Neural cell (in vitro differentiated cells): ENCODE measurements around the gene CYP1A2. TPM values are rescaled to one million over a fixed set of nuclear protein-coding genes. Genes with fewer than 3 reads are reported as not detected.

Experiments
- H2AFZ ChIP-seq: fragments of 200-600, 300-800 bp; sonication (generic), shearing (Covaris generic); 2 replicates; pipeline ENCODE4 v1.6.0; 2014; ENCODE audit warnings: low read depth, mild to moderate bottlenecking, antibody characterized with exemption, low read length, moderate library complexity
- H3F3A ChIP-seq: fragments of 200-600 bp; shearing (Covaris generic); 2 replicates; pipeline ENCODE4 v1.6.1; 2016; ENCODE audit warnings: mild to moderate bottlenecking, moderate library complexity, mixed read lengths, antibody characterized with exemption, low read length; ENCODE audit not compliant: insufficient read depth, poor library complexity, severe bottlenecking
- H3K27ac ChIP-seq: fragments of 200-600, 300-800 bp; sonication (generic), shearing (Covaris generic); 2 replicates; pipeline ENCODE4 v1.5.1; 2014; ENCODE audit warnings: mild to moderate bottlenecking, low read length, moderate library complexity
- H3K27me3 ChIP-seq: fragments of 300-800, 200-600 bp; sonication (generic), shearing (Covaris generic); 2 replicates; pipeline ENCODE4 v1.6.0; 2014; ENCODE audit warnings: mild to moderate bottlenecking, low read depth, low read length, moderate library complexity; ENCODE audit not compliant: insufficient read depth
- H3K36me3 ChIP-seq: fragments of 300-800, 200-600 bp; sonication (generic), shearing (Covaris generic); 2 replicates; pipeline ENCODE4 v1.5.1; 2014; ENCODE audit warnings: mild to moderate bottlenecking, antibody characterized with exemption, low read length, moderate library complexity; ENCODE audit not compliant: insufficient read depth
- H3K4me2 ChIP-seq: fragments of 300-800, 200-600 bp; sonication (generic), shearing (Covaris generic); 2 replicates; pipeline ENCODE4 v1.6.0; 2014; ENCODE audit warnings: mild to moderate bottlenecking, low read length
- H3K4me3 ChIP-seq: fragments of 300-800, 200-600 bp; sonication (generic), shearing (Covaris generic); 2 replicates; pipeline ENCODE4 v1.5.1; 2014; ENCODE audit warnings: mild to moderate bottlenecking, low read length, moderate library complexity
- H3K79me2 ChIP-seq: fragments of 200-600 bp; shearing (Covaris generic); replicated peaks from 2 replicates; pipeline ENCODE4 v1.6.0; 2014; ENCODE audit warnings: mild to moderate bottlenecking, low read length, moderate library complexity; ENCODE audit not compliant: insufficient read depth
- H3K9ac ChIP-seq: fragments of 300-800, 200-600 bp; sonication (generic), shearing (Covaris generic); 2 replicates; pipeline ENCODE4 v1.6.1; 2016; ENCODE audit warnings: mild to moderate bottlenecking, low read length, mixed read lengths
- H3K9me2 ChIP-seq: fragments of 200-600 bp; shearing (Covaris generic); 2 replicates; pipeline ENCODE4 v1.6.1; 2016; ENCODE audit warnings: mild to moderate bottlenecking, low read length, mixed read lengths; ENCODE audit not compliant: insufficient read depth
- H3K9me3 ChIP-seq: fragments of 200-600, 300-800 bp; sonication (generic), shearing (Covaris generic); 2 replicates; pipeline ENCODE4 v1.6.1; 2016; ENCODE audit warnings: mild to moderate bottlenecking, mixed run types, low read length, moderate library complexity, mixed read lengths
- H4K20me1 ChIP-seq: fragments of 200-600 bp; shearing (Covaris generic); 2 replicates; pipeline ENCODE4 v1.6.1; 2016; ENCODE audit warnings: mild to moderate bottlenecking, mixed run types; ENCODE audit not compliant: insufficient read depth
- CTCF ChIP-seq: fragments of 450-650 bp; IDR thresholded peaks from 2 replicates; pipeline ENCODE4 v1.5.1; 2014; ENCODE audit warnings: antibody characterized with exemption, mild to moderate bottlenecking, moderate library complexity; ENCODE audit not compliant: poor library complexity, severe bottlenecking
- EP300 ChIP-seq: fragments of 450-650 bp; conservative IDR thresholded peaks from 2 replicates; pipeline ENCODE4 v1.6.1; 2014; ENCODE audit warnings: antibody characterized with exemption, mild to moderate bottlenecking, moderate library complexity; ENCODE audit not compliant: poor library complexity, severe bottlenecking
- EZH2 ChIP-seq: fragments of 200-600, 300-800 bp; shearing (Covaris generic), sonication (generic); IDR thresholded peaks from 2 replicates; pipeline ENCODE4 v1.6.1; 2014; ENCODE audit warnings: antibody characterized with exemption, low read length, borderline replicate concordance, mild to moderate bottlenecking; ENCODE audit not compliant: insufficient read depth, poor library complexity, severe bottlenecking
- MXI1 ChIP-seq: fragments of 450-650 bp; conservative IDR thresholded peaks from 2 replicates; pipeline ENCODE4 v1.6.1; 2014; ENCODE audit warnings: antibody characterized with exemption, mild to moderate bottlenecking; ENCODE audit not compliant: poor library complexity, severe bottlenecking
- POLR2AphosphoS5 ChIP-seq: IDR thresholded peaks from 2 replicates; pipeline ENCODE4 v1.6.1; 2012
- RAD21 ChIP-seq: fragments of 450-650 bp; conservative IDR thresholded peaks from 2 replicates; pipeline ENCODE4 v1.6.1; 2014; ENCODE audit warnings: antibody characterized with exemption, mild to moderate bottlenecking, moderate library complexity
- REST ChIP-seq: IDR thresholded peaks from 2 replicates; pipeline ENCODE4 v1.6.1; 2012; ENCODE audit warnings: borderline replicate concordance
- SMC3 ChIP-seq: fragments of 450-650 bp; conservative IDR thresholded peaks from 2 replicates; pipeline ENCODE4 v1.6.1; 2014; ENCODE audit warnings: antibody characterized with exemption, mild to moderate bottlenecking, moderate library complexity; ENCODE audit not compliant: poor library complexity
- TAF1 ChIP-seq: IDR thresholded peaks from 2 replicates; pipeline ENCODE4 v1.6.1; 2012; ENCODE audit warnings: low read depth
- polyA plus RNA-seq: library from polyadenylated mRNA; depleted of rRNA; stranded (reverse); fragments of >200 nt; gene quantifications from 2 replicates; pipeline ENCODE4 v1.2.3, GENCODE V29; 2014

Gene CYP1A2
- polyA plus RNA-seq, 1 donor from 2014 or later = not detected

- no peak overlapping the region for H3K27ac ChIP-seq
- H3K4me3 ChIP-seq = no peak overlapping the region
- H4K20me1 ChIP-seq = no peaks in the 10 kb centered on the region
- no peaks in the 10 kb centered on the region for H3K9me3 ChIP-seq
- H3K9ac ChIP-seq = no peak overlapping the region
- H3K27me3 ChIP-seq = no peaks in the 10 kb centered on the region
- peaks cover 4% of the 10 kb centered on the region for H3K36me3 ChIP-seq
- H2AFZ ChIP-seq = no peak overlapping the region
- no peak overlapping the region for H3K4me2 ChIP-seq
- H3F3A ChIP-seq = no peaks in the 10 kb centered on the region
- TF ChIP-seq MXI1 (no peak), CTCF (peak; percentile 70), RAD21 (peak; percentile 33), EZH2 (no peak), TAF1 (no peak), REST (no peak), EP300 (no peak), POLR2AphosphoS5 (no peak), SMC3 (peak; percentile 42)
- H3K79me2 ChIP-seq = peaks cover 4% of the 10 kb centered on the region
- no peaks in the 10 kb centered on the region for H3K9me2 ChIP-seq
Measured at GRCh38 chr15:74799856-74800558, 51.4 kb downstream of the CYP1A2 start.

DNA sequence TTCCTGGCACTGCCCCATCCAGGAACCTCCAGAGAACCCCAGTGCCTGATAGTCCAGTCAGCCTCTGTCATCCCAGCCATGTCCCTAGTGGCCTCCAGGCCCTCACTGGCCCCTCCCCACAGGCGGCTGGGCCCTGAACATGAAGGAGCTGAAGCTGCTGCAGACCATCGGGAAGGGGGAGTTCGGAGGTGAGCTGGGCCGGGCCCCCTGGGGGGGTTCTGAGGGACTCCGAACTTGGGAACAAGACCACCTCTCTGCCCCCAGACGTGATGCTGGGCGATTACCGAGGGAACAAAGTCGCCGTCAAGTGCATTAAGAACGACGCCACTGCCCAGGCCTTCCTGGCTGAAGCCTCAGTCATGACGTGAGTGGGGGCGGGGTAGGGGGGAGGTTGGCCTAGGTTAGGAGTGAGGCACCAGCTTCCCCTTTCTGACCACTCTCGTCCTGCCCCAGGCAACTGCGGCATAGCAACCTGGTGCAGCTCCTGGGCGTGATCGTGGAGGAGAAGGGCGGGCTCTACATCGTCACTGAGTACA, 52.0 kb downstream of the CYP1A2 start:
- Histone ChIP-seq H3K9me3 (no peaks in the 10 kb centered on the region), H2AFZ (no peak overlapping the region), H3K27me3 (no peaks in the 10 kb centered on the region), H4K20me1 (no peaks in the 10 kb centered on the region), H3K4me2 (no peak overlapping the region), H3K9ac (no peak overlapping the region), H3F3A (no peaks in the 10 kb centered on the region), H3K79me2 (peaks cover 4% of the 10 kb centered on the region), H3K9me2 (no peaks in the 10 kb centered on the region), H3K36me3 (peaks cover 4% of the 10 kb centered on the region), H3K4me3 (no peak overlapping the region), H3K27ac (no peak overlapping the region)
- TF ChIP-seq EZH2 (no peak), REST (no peak), RAD21 (no peak), TAF1 (no peak), MXI1 (no peak), EP300 (no peak), POLR2AphosphoS5 (no peak), SMC3 (no peak), CTCF (no peak)
